HG02571 (cell line): ENCODE results near the gene MOXD1.

Source experiments
- ATAC-seq: cut with Tn5 transposase; IDR thresholded peaks from one replicate; pipeline ENCODE4 v1.9.1; 2021; ENCODE audit warnings: mild to moderate bottlenecking, moderate library complexity; ENCODE audit not compliant: unreplicated experiment

Gene MOXD1

DNA sequence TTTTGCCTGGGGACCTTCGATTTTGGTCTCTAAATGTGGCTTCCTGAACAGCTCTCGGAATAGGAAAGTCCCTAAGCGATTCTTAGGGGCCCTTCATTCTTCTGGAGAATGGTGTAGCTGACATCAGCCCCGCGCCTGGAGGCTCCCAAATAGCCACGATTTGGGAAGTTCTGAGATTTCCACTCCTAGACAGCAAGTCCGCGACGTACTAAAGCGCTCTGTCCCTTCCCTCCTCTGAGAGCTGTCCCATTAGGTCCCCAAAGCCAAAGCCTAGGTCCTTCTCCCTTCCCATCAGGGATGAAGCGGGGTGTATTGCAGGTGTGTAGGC is 756 bp downstream of the MOXD1 start:
- ATAC-seq, result no peak

DNA sequence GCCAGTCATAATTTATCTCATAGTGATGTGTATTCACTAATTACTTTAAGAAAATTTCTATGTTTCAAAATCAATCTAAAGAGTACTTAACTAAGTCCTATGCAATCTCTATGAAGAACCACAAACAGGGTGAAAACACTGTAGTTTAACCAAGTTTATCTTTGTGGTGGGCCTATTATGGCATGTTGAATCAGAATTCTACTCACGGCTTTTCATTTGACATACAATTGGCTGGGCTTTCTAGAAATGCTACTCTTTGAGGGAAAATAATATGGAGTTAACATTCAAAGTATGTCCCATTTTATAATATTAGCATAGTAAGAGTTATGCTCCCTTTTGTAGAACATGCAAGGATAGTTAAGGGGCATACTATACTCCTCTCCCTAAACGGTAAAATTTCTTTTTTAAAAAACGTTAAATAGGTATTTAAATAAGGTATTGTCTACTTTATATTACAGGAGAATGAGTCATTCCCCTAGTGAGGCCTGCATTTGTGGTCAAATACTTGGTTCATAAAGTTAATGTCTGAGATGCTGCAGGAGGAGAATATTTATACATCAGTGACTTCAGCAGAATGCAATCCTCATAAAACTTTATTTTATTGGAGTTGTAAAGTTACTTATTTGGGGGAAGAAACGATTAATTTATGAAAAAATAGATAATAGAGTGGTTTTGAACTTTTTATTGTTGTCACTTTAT is 1.8 kb downstream of the MOXD1 start:
- ATAC-seq, result no peak

DNA sequence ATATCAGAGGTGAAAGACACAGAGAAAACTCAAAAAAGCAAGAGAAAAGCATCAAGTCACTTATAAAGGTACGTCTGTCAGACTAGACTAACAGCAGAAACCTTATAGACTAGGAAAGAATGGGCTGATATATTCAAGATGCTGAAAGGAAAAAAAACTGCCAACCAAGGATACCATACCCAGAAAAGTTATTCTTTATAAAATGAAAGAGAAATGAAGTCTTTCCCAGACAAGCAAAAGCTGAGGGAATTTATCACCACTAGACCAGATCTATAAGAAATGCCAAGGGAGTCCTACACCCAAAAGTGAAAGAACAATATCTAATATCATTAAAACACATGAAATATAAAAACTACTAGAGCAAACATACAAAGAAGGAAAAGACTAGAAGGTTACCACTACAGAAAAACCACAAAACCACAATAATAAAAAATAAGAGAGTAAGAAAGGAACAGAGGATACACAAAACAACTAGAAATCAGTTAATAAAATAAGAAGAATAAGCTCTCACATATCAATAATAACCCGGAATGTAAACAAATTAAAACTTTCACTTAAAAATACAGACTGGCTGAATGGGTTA is 6.2 kb downstream of the MOXD1 start:
- no peak for ATAC-seq

DNA sequence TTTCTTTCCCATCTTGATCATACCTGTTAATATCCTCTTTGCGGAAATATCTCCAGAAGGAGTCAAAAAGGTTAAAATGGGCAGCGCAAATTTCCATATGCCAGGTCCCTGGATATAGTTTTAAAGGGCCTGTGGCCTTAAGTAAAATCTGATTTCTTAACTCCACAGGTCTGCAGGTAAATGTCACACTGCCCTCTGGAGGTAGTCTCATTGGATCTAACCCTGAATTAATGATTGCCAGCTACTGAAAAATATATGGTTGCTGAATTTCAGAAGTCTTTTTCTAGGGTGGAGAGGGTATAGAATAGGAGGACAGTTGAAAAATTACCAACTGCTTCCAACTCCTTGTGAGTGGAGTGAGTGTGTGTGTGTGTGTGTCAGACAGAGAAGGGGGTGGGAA is 8.5 kb downstream of the MOXD1 start:
- no peak for ATAC-seq

DNA sequence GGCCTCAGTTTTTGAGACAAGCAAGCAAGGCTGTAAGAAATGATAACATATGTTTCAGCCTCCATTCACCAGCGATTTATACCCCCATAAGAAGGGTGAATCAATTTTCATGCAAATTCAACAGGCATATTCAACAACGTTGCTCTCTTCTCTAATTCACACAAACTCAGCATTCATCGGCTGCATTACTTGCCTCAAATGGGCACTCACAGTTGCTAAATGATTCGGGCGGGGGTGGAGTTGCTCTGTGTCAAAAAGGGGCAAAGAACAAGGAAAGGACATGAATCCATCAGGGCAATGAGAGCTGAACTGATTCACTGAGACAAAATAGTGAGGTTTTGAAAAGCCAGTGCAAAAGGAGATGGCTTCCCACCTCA is 9.0 kb downstream of the MOXD1 start:
- ATAC-seq, result no peak

DNA sequence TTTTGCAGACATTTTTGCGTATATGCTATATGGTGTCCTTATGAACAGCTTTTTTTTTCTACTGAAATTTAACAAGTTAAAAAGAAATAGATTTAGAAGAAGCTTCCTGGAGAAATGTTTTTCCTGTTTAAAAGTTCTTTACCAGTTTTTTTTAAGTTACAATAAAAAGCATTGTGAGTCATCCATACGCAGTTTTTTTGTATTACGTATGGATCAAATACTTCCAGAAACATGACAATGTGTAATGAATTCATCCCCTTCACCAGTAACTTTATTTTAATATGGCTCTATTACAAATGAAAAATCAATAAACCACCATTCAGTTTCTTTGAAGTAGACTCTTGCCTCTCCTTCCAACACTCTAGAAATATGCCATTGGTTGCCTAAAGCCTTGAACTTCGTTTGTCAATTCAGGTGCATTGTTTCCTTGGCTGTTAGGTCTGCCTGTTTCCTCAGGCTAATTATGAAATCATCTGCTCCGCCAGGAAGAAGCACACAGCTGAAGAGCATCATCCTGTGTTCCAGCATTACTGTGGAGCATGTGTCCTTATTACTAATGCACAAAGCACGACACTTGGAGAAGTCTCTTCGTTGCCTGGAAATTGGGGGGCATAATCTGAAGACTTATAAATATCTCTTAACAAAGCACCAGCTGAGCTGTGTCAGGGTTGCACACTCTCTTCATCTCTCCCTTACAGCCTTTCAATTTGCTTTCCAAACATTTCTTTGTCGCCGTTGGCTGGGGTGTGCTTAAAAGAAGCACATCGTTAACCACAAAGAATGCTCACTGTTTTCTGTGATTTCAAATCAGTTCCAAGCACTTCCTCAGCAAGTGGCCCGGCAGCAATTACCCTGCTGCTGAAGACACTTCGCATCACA is 9.6 kb downstream of the MOXD1 start:
- no peak for ATAC-seq

DNA sequence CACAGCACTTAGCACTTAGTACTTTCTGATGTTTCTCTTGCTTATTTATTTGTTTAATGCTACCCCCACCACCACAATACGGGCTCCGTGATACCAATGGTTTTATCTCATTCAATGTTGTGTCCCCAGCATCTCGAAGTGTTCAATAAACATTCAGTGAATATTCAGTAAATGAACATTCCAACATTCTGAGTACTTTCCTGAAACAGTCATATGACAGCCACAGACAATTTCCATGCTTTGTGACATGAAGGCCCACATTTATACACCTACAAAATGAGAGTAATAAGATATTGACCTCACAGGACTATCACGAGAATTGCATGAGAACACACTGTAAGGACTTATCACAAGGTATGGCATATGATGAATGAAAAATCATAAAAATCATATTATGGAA is 10.8 kb downstream of the MOXD1 start:
- no peak for ATAC-seq

DNA sequence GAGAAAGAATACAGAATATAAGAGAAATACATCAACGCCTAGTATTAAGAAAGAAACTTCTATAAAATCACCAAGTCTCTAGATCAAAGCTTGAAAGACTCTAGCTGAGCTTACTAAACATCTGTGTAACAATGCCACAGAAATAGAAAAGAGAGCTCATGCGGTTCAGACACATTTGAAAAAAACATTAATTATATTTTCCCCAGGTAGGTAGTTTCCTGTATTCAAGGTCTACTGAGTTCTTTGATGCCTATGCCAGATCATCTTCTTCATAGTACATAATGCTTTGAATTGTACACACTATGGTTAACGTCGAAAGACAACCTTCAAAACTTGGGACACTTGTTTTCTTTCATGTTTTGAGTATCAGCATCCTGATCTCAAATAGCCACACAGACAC is 11.3 kb downstream of the MOXD1 start:
- no peak for ATAC-seq

DNA sequence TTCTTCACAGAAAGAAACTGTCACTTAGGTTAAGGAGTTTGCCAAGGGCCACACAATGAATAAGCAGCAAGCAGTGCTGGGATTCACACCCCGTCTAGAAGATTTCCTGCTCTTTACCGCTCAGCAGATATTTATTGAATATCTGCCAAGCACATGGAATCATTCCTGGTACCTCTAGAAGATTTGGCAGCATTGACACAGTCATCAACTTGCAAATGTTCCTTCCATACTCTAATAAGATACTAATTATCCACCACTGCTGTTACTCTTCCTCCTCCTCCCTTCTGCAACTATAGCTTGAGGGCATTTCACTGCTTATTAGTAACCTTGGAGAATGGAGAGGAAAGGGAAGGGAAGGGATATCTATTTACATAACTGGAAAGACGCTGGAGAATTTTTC is 13.0 kb downstream of the MOXD1 start:
- no peak for ATAC-seq

DNA sequence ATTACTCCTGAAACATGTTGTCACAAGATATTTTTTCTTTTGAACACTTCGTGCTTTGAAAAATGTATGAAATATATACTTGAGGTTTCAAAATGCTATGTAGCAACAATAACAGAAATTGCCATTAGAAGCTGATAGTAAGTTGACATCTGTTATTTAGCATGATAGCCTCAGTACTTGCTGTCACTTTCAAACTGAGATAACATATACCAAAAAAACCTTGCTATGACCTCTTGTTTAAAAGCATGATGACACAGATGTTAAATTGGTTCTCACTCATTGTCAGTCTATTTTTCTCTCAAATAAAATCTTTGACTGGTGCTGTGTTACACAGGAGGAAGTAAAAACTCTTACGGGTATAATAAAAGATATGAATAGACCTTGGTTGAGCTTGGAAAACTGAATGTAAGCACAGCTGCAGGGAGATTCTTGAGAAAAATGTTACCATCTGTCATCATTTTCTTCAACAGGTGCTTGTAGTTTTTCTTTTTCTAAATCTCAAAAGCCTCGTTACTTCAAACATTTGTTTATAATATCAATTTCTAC is 18.6 kb downstream of the MOXD1 start:
- ATAC-seq, result no peak

DNA sequence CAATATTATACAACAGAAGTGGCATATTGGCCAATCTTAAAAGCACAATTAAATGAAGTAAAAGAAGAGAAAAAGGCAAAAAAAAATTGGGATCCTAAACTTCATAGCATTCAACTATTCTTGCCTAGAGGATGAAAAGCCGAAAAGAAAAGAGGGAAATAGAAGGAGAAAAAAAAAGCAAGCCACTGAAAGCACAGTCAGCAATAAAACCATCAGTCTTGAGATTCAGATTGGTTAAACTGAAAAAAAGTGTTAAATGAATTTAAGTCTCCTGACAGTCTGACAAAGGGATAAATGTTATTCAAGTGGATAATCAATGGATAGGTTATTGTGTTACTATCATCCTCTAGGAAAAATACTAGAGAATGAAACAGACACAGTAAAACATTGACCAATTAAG is 19.9 kb downstream of the MOXD1 start:
- ATAC-seq, result no peak

DNA sequence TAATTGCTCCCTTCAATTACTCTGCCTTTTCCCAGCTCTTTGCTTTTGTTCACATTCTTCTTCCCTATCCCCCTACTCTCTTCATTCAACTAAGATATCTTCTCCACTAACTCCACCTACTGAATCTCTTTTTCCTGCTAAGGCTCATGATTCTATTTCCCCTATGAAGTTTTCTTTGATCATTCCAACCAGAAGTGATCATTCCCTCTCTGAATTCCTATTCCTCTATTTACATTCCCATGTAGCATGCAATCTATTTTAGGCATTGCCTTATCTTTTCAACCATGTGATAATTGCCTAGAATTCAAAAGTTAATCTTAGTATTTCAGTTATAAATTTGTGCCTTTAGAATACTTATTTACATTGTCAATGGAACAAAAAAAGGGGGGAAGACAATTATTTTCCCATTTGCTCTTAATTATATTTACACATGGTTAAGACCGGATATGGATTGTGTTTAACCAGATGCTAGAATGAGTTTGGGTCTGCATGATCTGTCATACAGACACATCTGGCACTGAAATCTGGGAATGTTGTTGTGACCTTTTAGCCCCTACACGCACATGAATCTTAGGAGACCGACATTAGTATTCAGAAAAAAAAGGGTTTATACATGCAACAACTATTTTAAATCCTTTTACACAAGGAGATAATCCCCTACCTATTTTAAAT is 20.8 kb downstream of the MOXD1 start:
- no peak for ATAC-seq

DNA sequence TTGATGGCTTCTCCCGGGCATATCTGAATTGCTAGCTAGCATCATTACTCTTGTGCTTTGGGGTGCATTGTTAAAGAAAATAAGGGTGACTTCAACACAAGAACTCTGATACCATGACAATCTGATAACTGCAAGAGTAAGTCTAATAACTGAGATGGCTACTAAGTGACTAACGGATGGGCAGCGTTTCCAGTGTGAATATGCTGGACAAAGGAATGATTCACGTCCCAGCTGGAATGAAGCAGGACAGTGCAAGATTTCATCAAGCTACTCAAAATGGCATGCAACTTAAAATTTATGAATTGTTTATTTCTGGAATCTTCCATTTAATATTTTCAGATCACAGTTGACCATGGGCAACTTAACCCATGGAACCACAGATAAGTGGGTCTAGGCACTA is 31.7 kb downstream of the MOXD1 start:
- no peak for ATAC-seq

DNA sequence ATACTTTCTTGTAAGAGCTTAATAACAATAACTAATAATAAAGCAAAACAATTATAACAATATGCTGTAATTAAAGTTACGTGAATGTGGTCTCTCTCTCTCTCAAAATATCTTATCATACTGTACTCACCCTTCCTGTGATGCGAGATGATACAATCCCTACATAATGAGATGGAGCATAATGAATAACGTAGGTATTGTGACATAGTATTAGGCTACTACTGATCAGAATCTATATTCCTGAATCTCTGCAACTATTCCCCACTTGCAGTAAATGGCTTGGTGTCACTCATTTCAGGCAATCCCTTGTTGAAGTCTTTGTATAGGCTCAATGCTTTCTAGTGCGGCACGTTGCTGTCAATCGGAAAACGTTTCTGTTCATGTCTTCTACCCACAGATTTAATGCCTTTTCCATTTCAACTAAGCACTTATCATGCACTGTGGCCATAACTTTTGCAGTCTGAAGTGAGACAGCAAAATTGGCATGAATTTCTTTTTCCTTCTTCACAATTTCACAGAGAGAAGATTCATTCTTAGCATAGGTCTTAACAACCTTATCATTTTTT is 32.3 kb downstream of the MOXD1 start:
- no peak for ATAC-seq

DNA sequence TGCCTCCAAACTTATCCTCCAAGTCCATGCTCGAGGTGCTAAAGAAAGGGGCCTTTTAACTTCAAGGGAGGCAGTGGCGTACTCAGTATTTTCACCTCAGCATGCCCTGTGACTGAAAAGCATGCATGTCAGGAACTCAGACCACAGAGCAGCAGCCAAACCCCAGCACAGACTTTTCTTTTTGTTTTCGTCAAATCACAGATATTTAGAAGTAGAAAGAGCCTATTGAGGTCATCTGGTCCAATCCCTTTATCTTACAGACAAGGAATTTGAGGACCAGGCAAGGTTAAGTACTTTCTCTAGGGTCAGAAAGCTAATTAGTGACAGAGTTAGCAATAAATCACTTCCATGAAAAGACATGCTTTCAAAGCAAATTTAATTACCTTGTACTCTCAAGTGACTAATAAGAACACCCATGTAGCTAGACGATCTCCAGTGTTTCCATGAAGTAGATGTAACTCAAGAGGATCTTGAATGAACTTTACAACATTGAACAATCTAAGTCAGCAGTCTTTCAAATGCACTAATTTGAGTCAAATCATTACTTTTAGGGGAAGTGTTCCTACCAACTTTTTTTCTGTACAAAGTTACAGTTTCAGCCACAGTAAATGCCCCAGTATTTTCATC is 35.9 kb downstream of the MOXD1 start:
- peak; percentile 96 for ATAC-seq

DNA sequence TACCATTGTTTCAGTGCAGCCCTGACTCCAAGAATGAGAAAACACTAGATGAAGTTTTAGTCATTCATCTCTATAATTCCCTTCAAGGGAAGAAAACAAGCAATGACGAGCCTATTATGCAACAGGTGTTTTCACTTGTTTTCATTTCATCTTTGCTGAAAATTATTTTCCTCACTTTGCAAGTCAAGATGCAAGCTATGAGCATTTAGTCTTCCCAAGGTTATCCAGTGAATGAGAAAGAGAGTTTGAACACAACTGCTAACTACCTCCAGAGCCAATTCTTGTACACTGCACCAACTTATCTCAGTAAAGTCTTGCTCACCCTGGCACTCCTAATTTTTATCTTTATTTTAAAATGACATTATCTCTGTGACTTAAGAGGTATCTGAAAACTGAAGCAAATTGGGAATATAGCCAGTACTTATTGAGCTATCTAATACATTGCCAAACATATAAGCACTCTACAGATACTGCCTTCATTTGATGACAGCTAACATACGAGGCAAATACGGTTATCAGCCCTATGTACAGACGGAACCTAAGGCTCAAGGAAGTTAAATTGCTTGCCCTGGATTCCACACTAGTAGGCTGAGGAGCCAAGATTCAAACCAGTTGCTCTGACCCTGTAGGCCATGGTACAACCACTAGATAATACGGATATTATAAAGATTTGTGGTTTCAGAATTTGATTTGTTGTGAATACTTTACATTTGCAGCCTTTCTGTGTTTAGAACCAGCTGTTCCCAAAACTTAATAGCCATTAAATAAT is 36.8 kb downstream of the MOXD1 start:
- no peak for ATAC-seq

DNA sequence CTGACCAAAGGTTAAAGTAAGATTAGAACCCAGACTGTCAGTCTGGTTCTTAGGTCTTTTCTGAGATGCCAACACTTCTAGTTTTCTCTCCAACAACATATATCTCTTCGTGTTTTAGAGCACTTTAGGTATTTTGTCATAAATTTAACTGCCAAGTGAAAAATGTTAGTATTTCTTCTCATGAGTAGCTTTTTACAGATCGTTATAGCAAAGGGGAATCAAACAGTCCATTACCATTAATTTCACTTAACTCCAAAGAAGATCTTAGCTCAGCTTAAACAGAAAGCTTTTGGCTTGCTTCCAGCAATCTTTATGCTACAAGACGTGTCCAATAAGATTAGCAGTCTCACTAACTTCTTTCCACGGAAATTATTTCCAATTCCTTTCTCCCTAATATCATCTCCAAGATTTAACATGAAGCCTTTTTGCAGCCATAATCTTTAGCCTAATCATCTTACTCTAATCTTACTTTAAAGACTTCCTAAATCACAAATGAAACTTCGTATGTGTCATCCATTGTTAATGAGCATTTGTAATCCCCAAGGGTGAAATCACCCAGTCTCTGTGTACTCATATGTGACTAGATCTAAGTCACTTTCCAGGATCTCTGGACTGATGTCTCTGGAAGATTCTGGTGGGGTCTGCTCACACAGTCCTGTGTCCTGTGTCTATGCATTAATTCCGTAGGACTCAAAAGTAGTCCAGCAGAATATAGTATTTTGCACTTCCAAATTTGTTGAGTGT is 38.7 kb downstream of the MOXD1 start:
- no peak for ATAC-seq

DNA sequence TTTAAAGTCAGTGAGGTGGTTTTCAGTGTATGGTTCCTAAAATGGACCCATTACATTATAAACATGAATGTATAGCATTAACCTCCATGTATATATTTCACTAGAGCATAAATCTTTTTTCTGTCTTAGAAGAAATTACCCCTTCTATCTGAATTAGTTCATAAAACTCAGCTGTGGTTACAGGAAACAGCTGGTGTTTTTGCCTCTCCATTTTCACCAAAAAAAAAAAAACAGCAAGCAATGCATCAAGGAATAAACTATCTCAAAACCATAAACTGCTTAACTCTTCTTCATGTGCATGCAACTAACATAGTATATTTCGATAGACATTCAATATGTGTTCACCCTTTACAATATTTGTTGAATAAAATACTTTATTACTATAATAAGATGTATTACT is 40.2 kb downstream of the MOXD1 start:
- no peak for ATAC-seq

DNA sequence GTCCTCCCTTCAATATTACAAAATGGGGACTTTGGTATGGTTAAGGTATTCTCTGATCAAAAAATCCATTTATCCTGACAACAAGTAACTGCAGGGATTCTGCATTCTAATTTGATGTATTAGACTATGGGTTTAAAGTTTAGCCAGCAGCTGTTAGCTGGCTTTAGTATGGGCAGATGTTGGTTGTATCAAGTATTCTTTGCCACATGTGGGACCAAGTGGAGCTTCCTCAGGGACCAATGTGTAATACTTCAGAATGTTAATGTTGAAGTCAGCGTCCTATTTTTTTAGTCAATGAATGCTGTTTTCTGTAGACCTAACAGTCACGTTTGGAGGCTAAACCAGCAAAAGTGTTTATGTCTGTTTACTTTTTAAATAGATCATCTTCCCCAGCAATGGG is 41.4 kb downstream of the MOXD1 start:
- no peak for ATAC-seq
